ENCODE measurements around the gene CDK11B.

The CDK11B gene

DNA sequence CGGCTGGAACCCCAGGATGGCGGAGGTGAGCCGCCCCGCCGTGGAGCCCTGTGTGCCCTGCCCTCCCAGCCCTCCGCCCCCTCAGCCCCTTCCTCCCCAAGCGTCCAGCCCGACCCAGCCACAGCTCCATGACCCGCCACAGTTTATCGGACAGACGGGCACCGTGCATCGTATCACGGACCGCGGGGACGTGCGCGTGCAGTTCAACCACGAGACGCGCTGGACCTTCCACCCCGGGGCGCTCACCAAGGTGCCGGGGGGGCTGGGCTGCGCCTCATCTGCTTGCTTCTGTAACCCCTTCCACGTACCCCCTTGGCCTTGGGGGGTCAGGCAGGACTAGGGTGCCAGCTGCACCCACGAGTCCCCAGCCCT, 33.4 kb downstream of the CDK11B start:
- no peak for TF ChIP-seq CTCF (conservative IDR thresholded peaks at IDR 0.05; ENCODE audit: low read depth, low read length)
- H3K4me3 ChIP-seq (ENCODE audit: low read length) = no peak overlapping the region
- DNase-seq (ENCODE audit: low read depth) = no peak

GRCh38 chr1:1624443-1625403, 34.1 kb downstream of the CDK11B start:
- no peak for DNase-seq (ENCODE audit: low read depth)
- TF ChIP-seq CTCF (conservative IDR thresholded peaks at IDR 0.05; ENCODE audit: low read depth, low read length) = no peak
- H3K4me3 ChIP-seq (ENCODE audit: low read length) = no peak overlapping the region

DNA sequence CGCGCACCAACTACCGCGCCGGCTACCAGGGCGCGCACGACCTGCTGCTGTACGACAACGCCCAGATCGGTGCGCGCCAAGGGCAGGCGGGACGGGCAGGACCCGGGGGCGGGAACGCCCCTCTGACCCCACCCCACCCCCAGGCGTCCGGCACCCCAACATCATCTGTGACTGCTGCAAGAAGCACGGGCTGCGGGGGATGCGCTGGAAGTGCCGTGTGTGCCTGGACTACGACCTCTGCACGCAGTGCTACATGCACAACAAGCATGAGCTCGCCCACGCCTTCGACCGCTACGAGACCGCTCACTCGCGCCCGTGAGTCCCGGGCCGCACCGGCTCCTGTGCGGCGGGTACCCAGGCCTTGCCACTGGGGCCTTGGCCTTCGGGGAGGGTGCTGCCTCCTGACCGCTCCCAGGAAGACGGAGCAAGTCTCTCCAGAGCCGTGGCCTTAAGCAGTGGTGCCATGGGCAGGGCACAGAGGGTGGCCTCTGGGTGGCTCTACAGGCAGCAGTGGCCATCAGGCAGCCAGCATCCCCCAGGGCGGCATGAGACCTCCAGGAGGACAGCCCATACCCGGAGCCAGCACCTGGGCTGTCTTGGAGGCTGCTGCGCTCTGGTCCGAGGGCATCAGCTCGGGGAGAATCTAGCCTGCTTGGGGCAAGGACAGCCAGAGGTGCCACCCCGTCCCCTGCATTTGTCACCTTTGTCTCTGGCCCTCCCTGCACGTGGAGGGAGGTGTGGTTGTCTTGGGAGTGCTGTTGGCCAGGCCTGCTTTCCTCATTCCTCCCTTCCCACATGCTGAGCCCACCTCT, 35.0 kb downstream of the CDK11B start:
- TF ChIP-seq CTCF (conservative IDR thresholded peaks at IDR 0.05; ENCODE audit: low read depth, low read length) = no peak
- DNase-seq (ENCODE audit: low read depth) = no peak
- no peak overlapping the region for H3K4me3 ChIP-seq (ENCODE audit: low read length)

- no peak overlapping the region for H3K4me3 ChIP-seq (ENCODE audit: low read length)
- DNase-seq (ENCODE audit: low read depth) = no peak
- no peak for TF ChIP-seq CTCF (conservative IDR thresholded peaks at IDR 0.05; ENCODE audit: low read depth, low read length)
Measured at GRCh38 chr1:1623181-1623630, 35.6 kb downstream of the CDK11B start.

- no peak for DNase-seq (ENCODE audit: low read depth)
- TF ChIP-seq CTCF (conservative IDR thresholded peaks at IDR 0.05; ENCODE audit: low read depth, low read length) = no peak
- no peak overlapping the region for H3K4me3 ChIP-seq (ENCODE audit: low read length)
Measured at GRCh38 chr1:1622788-1623094, 36.1 kb downstream of the CDK11B start.

GRCh38 chr1:1622010-1622787, 36.6 kb downstream of the CDK11B start:
- no peak overlapping the region for H3K4me3 ChIP-seq (ENCODE audit: low read length)
- peak; percentile 81 for DNase-seq (ENCODE audit: low read depth)
- peak; percentile 8 for TF ChIP-seq CTCF (conservative IDR thresholded peaks at IDR 0.05; ENCODE audit: low read depth, low read length)

All from retinal pigment epithelial cell (primary cell).